Measurements from ENCODE around the gene CACNA1B. TPM values are rescaled to one million over a fixed set of nuclear protein-coding genes. Genes with fewer than 3 reads are reported as not detected.

The CACNA1B gene
- total RNA-seq, 1 experiment from 2014 or later, result not detected

- intact Hi-C loops (cut with micrococcal nuclease; ENCODE audit: unreplicated experiment), result no loop called here
- TF ChIP-seq, protein P1, sequence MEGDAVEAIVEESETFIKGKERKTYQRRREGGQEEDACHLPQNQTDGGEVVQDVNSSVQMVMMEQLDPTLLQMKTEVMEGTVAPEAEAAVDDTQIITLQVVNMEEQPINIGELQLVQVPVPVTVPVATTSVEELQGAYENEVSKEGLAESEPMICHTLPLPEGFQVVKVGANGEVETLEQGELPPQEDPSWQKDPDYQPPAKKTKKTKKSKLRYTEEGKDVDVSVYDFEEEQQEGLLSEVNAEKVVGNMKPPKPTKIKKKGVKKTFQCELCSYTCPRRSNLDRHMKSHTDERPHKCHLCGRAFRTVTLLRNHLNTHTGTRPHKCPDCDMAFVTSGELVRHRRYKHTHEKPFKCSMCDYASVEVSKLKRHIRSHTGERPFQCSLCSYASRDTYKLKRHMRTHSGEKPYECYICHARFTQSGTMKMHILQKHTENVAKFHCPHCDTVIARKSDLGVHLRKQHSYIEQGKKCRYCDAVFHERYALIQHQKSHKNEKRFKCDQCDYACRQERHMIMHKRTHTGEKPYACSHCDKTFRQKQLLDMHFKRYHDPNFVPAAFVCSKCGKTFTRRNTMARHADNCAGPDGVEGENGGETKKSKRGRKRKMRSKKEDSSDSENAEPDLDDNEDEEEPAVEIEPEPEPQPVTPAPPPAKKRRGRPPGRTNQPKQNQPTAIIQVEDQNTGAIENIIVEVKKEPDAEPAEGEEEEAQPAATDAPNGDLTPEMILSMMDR (IDR thresholded peaks at IDR 0.05; ENCODE audit: unreplicated experiment), result no peak
- Mint-ChIP-seq H3K36me3 (ENCODE audit: insufficient read depth, unreplicated experiment) (no peaks in the 10 kb centered on the region), H3K27ac (ENCODE audit: unreplicated experiment) (no peak overlapping the region), H3K4me3 (ENCODE audit: low read depth, unreplicated experiment) (no peak overlapping the region), H3K4me1 (ENCODE audit: low read depth, unreplicated experiment) (no peaks in the 10 kb centered on the region), H3K9me3 (ENCODE audit: low read depth, unreplicated experiment) (no peaks in the 10 kb centered on the region), H3K27me3 (ENCODE audit: unreplicated experiment) (peaks cover 42% of the 10 kb centered on the region)
- CTCF ChIA-PET, result interaction anchor here (0.6 kb wide), 1 partner anchor 29 kb away, joined by 3 read pairs; no protein-coding TSS in a partner anchor
- BruUV-seq (replicated peaks), result no TSS peak
- no peak for DNase-seq
These were observed 142.7 kb downstream of the CACNA1B start for GRCh38 chr9:138020120-138020794.

- DNase-seq, result no peak
- intact Hi-C loops (cut with micrococcal nuclease; ENCODE audit: unreplicated experiment), result no loop called here
- H3K36me3 Mint-ChIP-seq (ENCODE audit: insufficient read depth, unreplicated experiment), result no peaks in the 10 kb centered on the region
- no peaks in the 10 kb centered on the region for H3K4me1 Mint-ChIP-seq (ENCODE audit: low read depth, unreplicated experiment)
- BruUV-seq (replicated peaks), result no TSS peak
- CTCF ChIA-PET, result no interaction called here
- H3K4me3 Mint-ChIP-seq (ENCODE audit: low read depth, unreplicated experiment), result no peak overlapping the region
- no peak overlapping the region for H3K27ac Mint-ChIP-seq (ENCODE audit: unreplicated experiment)
- peaks cover 42% of the 10 kb centered on the region for H3K27me3 Mint-ChIP-seq (ENCODE audit: unreplicated experiment)
- TF ChIP-seq, protein P1 (IDR thresholded peaks at IDR 0.05; ENCODE audit: unreplicated experiment), result no peak
- no peaks in the 10 kb centered on the region for H3K9me3 Mint-ChIP-seq (ENCODE audit: low read depth, unreplicated experiment)
These were observed 143.2 kb downstream of the CACNA1B start for GRCh38 chr9:138020795-138021182.

- no peak for DNase-seq
- H3K9me3 Mint-ChIP-seq (ENCODE audit: low read depth, unreplicated experiment), result no peaks in the 10 kb centered on the region
- CTCF ChIA-PET, result no interaction called here
- H3K4me3 Mint-ChIP-seq (ENCODE audit: low read depth, unreplicated experiment), result no peak overlapping the region
- H3K27me3 Mint-ChIP-seq (ENCODE audit: unreplicated experiment), result peaks cover 42% of the 10 kb centered on the region
- no peaks in the 10 kb centered on the region for H3K4me1 Mint-ChIP-seq (ENCODE audit: low read depth, unreplicated experiment)
- no peak overlapping the region for H3K27ac Mint-ChIP-seq (ENCODE audit: unreplicated experiment)
- intact Hi-C loops (cut with micrococcal nuclease; ENCODE audit: unreplicated experiment), result no loop called here
- TF ChIP-seq, protein P1 (IDR thresholded peaks at IDR 0.05; ENCODE audit: unreplicated experiment), result no peak
- BruUV-seq (replicated peaks), result no TSS peak
- H3K36me3 Mint-ChIP-seq (ENCODE audit: insufficient read depth, unreplicated experiment), result no peaks in the 10 kb centered on the region
These were observed 143.9 kb downstream of the CACNA1B start for GRCh38 chr9:138021251-138022056.

DNA sequence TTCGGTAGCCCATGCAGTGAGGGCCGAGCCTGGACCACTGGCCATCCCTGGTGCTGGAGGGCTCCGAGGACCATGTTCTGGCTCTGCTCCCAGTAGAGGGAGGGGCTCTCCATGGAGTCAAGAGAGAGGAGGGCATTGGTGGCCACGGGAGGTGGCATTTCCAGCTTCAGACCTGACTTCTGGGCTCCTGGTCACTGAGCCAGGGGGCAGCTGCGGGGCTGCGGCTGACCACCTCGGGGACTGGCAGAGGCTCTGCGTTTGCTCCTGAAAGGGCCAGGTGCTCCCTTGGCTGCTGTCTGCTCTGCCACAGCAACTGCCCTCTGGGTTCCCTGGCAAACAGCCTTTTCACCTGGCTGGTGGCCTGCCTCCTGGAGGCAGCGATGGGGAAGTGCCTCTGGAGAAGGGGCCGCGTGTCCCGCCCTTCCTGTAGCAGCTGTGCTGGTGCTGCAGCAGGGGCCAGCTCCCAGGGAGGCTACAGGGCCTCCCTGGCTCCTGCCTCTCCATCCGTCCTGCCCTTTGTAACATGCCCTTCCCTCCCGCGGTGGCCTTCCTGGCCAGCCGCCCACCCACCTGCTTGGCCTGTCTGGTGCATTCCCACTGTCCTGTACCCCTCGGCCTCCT lies 144.6 kb downstream of the CACNA1B start:
- peak; percentile 24 for DNase-seq
- Mint-ChIP-seq H3K4me1 (ENCODE audit: low read depth, unreplicated experiment) (no peaks in the 10 kb centered on the region), H3K27me3 (ENCODE audit: unreplicated experiment) (peaks cover 42% of the 10 kb centered on the region), H3K36me3 (ENCODE audit: insufficient read depth, unreplicated experiment) (no peaks in the 10 kb centered on the region), H3K27ac (ENCODE audit: unreplicated experiment) (no peak overlapping the region), H3K4me3 (ENCODE audit: low read depth, unreplicated experiment) (no peak overlapping the region), H3K9me3 (ENCODE audit: low read depth, unreplicated experiment) (no peaks in the 10 kb centered on the region)
- intact Hi-C loops (cut with micrococcal nuclease; ENCODE audit: unreplicated experiment), result no loop called here
- no TSS peak for BruUV-seq (replicated peaks)
- TF ChIP-seq, protein P1 (IDR thresholded peaks at IDR 0.05; ENCODE audit: unreplicated experiment), result peak; percentile 34
- CTCF ChIA-PET, result no interaction called here
